WTC11 (cell line): ENCODE data around the gene NRF1. TPM values are rescaled to one million over a fixed set of nuclear protein-coding genes. Genes with fewer than 3 reads are reported as not detected.

Source experiments
- ATAC-seq: fragments of 200-7000 bp; cut with Tn5 transposase; 2 replicates; pipeline ENCODE4 v1.10.0; 2021; ENCODE audit warnings: mild to moderate bottlenecking, moderate library complexity
- CTCF ChIA-PET: fragments of 300-600 bp; sonication (Branson Sonifier 250); formaldehyde crosslinking; loops from one replicate; lab custom pipeline; 2021; ENCODE audit warnings: antibody characterized with exemption; lab: Charles Lee
- POLR2A ChIA-PET: fragments of 350-600 bp; sonication (Branson Sonifier 250); formaldehyde crosslinking; loops from one replicate; lab custom pipeline; 2021; ENCODE audit warnings: antibody characterized with exemption; lab: Charles Lee
- DNase-seq: peaks from one replicate; pipeline ENCODE4 v3.0.0; 2021; ENCODE audit warnings: low spot score
- H3K27ac Mint-ChIP-seq: 2 replicates; pipeline ENCODE4 v1.8.0; 2021; ENCODE audit warnings: mixed read lengths
- H3K27me3 Mint-ChIP-seq: 2 replicates; pipeline ENCODE4 v1.8.0; 2021; ENCODE audit warnings: low read depth, mild to moderate bottlenecking, moderate library complexity, mixed read lengths
- H3K36me3 Mint-ChIP-seq: 2 replicates; pipeline ENCODE4 v1.8.0; 2021; ENCODE audit warnings: mixed read lengths
- H3K4me1 Mint-ChIP-seq: 2 replicates; pipeline ENCODE4 v1.8.0; 2022; ENCODE audit warnings: mixed read lengths
- H3K4me3 Mint-ChIP-seq: 2 replicates; pipeline ENCODE4 v1.8.0; 2021; ENCODE audit warnings: mild to moderate bottlenecking, moderate library complexity, mixed read lengths
- H3K9me3 Mint-ChIP-seq: 2 replicates; pipeline ENCODE4 v1.8.0; 2021; ENCODE audit warnings: mixed read lengths
- CDX4 ChIP-seq: fragments of 250-450 bp; sonication (Bioruptor Pico); IDR thresholded peaks from 2 replicates; pipeline ENCODE4 v1.9.0; 2021; ENCODE audit warnings: moderate library complexity, mild to moderate bottlenecking, inconsistent platforms, borderline replicate concordance
- CREB1 ChIP-seq: sonication (generic); formaldehyde crosslinking; IDR thresholded peaks from 2 replicates; pipeline ENCODE4 v1.8.0; 2023; ENCODE audit warnings: mild to moderate bottlenecking, missing genetic modification reagents
- CTCF ChIP-seq: fragments of 200-600 bp; IDR thresholded peaks from 2 replicates; pipeline ENCODE4 v1.8.0; 2022; ENCODE audit warnings: antibody characterized with exemption
- ESRRA ChIP-seq: sonication (generic); formaldehyde crosslinking; IDR thresholded peaks from 2 replicates; pipeline ENCODE4 v1.8.1; 2022; ENCODE audit warnings: mild to moderate bottlenecking, missing genetic modification reagents, borderline replicate concordance
- ETV6 ChIP-seq: sonication (generic); formaldehyde crosslinking; IDR thresholded peaks from 2 replicates; pipeline ENCODE4 v1.8.1; 2022; ENCODE audit warnings: mild to moderate bottlenecking, missing genetic modification reagents
- GTF2I ChIP-seq: fragments of 250-450 bp; sonication (Bioruptor Pico); conservative IDR thresholded peaks from 2 replicates; pipeline ENCODE4 v1.4.0; 2021; ENCODE audit warnings: mild to moderate bottlenecking
- HMGA2 ChIP-seq: fragments of 250-450 bp; sonication (Bioruptor Pico); IDR thresholded peaks from 2 replicates; pipeline ENCODE4 v1.4.0; 2021; ENCODE audit warnings: mild to moderate bottlenecking, moderate library complexity
- MXD4 ChIP-seq: fragments of 250-450 bp; sonication (Bioruptor Pico); IDR thresholded peaks from 2 replicates; pipeline ENCODE4 v1.8.0; 2021; ENCODE audit warnings: mild to moderate bottlenecking, moderate library complexity, borderline replicate concordance
- RELA ChIP-seq: sonication (generic); formaldehyde crosslinking; IDR thresholded peaks from 2 replicates; pipeline ENCODE4 v1.8.1; 2022; ENCODE audit warnings: missing genetic modification reagents, mild to moderate bottlenecking, borderline replicate concordance
- STAT6 ChIP-seq: sonication (generic); formaldehyde crosslinking; conservative IDR thresholded peaks from 2 replicates; pipeline ENCODE4 v1.8.1; 2023; ENCODE audit warnings: mild to moderate bottlenecking, low read depth, missing genetic modification reagents, moderate library complexity
- TCF7 ChIP-seq: sonication (generic); formaldehyde crosslinking; IDR thresholded peaks from 2 replicates; pipeline ENCODE4 v1.8.0; 2022; ENCODE audit warnings: mild to moderate bottlenecking, low read depth, missing genetic modification reagents, moderate library complexity
- ZBTB21 ChIP-seq: sonication (generic); formaldehyde crosslinking; IDR thresholded peaks from 2 replicates; pipeline ENCODE4 v1.8.1; 2023; ENCODE audit warnings: mild to moderate bottlenecking, missing genetic modification reagents, borderline replicate concordance
- ZNF416 ChIP-seq: fragments of 250-450 bp; sonication (Bioruptor Pico); IDR thresholded peaks from 2 replicates; pipeline ENCODE4 v1.9.0; 2021; ENCODE audit warnings: mild to moderate bottlenecking, inconsistent platforms
- total RNA-seq: library from RNA; stranded (reverse); gene quantifications from 3 replicates; pipeline ENCODE4 v1.2.3, GENCODE V29; 2021
- TF ChIP-seq, protein P1 (sequence below): sonication (generic); formaldehyde crosslinking; IDR thresholded peaks from 2 replicates; pipeline ENCODE4 v1.8.1; 2023; ENCODE audit warnings: mild to moderate bottlenecking, missing genetic modification reagents
- TF ChIP-seq, protein P2 (sequence below): fragments of 250-450 bp; sonication (Bioruptor Pico); IDR thresholded peaks from 2 replicates; pipeline ENCODE4 v1.9.0; 2021; ENCODE audit warnings: mild to moderate bottlenecking
- TF ChIP-seq, protein P3 (sequence below): sonication (generic); formaldehyde crosslinking; IDR thresholded peaks from 2 replicates; pipeline ENCODE4 v1.8.1; 2023; ENCODE audit warnings: mild to moderate bottlenecking, moderate library complexity, missing genetic modification reagents

Gene NRF1
- total RNA-seq, 1 experiment from 2014 or later, result 16.4 TPM

DNA sequence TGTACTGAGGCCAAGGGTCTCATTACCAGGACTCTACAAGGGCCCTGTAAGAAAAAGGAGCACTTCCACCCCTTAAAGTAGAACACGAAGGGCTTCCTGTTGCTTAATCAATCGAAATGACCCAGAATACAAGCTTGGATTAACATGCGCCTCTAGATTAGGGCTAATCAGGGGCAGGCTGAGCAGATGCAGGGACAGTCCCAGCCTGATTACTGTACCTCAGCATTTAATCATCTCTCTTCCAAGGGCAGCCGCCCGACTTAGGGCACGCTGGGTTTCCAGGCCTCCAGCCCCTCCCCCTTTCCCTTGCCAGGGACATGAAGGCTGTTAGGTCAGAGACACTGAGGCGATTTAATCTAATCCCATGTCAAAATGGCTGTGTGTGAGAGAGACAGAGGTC is 138.6 kb downstream of the NRF1 start:
- ATAC-seq (no peak; the same call in 1 of the 2 replicates), DNase-seq (no peak)
- H3K27me3 Mint-ChIP-seq, result no peaks in the 10 kb centered on the region
- H3K4me1 Mint-ChIP-seq, result peaks cover 8% of the 10 kb centered on the region
- peaks cover 16% of the 10 kb centered on the region; the same call in 1 of the 2 replicates for H3K36me3 Mint-ChIP-seq
- H3K4me3 Mint-ChIP-seq, result no peak overlapping the region
- no peak overlapping the region for H3K27ac Mint-ChIP-seq
- TF ChIP-seq GTF2I (CRISPR knock-in tag), result no peak
- no peaks in the 10 kb centered on the region for H3K9me3 Mint-ChIP-seq
- POLR2A ChIA-PET, result no interaction called here
- CTCF ChIA-PET, result interaction anchor here (1.1 kb wide), 1 partner anchor 75 kb away, joined by 3 read pairs; no protein-coding TSS in a partner anchor

GRCh38 chr7:129750501-129750900 is 139.0 kb downstream of the NRF1 start:
- H3K4me1 Mint-ChIP-seq, result peaks cover 8% of the 10 kb centered on the region
- H3K27me3 Mint-ChIP-seq, result no peaks in the 10 kb centered on the region
- DNase-seq (no peak), ATAC-seq (no peak)
- ChIA-PET CTCF (interaction anchor here (1.1 kb wide), 1 partner anchor 74 kb away, joined by 3 read pairs; no protein-coding TSS in a partner anchor), POLR2A (no interaction called here)
- no peak overlapping the region; the same call in 1 of the 2 replicates for H3K27ac Mint-ChIP-seq
- no peak for TF ChIP-seq HMGA2 (CRISPR knock-in tag)
- no peak for TF ChIP-seq CDX4 (CRISPR knock-in tag)
- no peak for TF ChIP-seq CTCF
- TF ChIP-seq TCF7 (CRISPR knock-in tag), result no peak
- TF ChIP-seq ETV6 (CRISPR knock-in tag), result no peak
- no peak for TF ChIP-seq ZNF416
- no peak for TF ChIP-seq MXD4 (CRISPR knock-in tag)
- no peak for TF ChIP-seq RELA (CRISPR knock-in tag)
- TF ChIP-seq STAT6, result no peak
- TF ChIP-seq, protein P1, sequence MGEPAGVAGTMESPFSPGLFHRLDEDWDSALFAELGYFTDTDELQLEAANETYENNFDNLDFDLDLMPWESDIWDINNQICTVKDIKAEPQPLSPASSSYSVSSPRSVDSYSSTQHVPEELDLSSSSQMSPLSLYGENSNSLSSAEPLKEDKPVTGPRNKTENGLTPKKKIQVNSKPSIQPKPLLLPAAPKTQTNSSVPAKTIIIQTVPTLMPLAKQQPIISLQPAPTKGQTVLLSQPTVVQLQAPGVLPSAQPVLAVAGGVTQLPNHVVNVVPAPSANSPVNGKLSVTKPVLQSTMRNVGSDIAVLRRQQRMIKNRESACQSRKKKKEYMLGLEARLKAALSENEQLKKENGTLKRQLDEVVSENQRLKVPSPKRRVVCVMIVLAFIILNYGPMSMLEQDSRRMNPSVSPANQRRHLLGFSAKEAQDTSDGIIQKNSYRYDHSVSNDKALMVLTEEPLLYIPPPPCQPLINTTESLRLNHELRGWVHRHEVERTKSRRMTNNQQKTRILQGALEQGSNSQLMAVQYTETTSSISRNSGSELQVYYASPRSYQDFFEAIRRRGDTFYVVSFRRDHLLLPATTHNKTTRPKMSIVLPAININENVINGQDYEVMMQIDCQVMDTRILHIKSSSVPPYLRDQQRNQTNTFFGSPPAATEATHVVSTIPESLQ (CRISPR knock-in tag), result no peak
- TF ChIP-seq, protein P2, sequence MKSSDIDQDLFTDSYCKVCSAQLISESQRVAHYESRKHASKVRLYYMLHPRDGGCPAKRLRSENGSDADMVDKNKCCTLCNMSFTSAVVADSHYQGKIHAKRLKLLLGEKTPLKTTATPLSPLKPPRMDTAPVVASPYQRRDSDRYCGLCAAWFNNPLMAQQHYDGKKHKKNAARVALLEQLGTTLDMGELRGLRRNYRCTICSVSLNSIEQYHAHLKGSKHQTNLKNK (CRISPR knock-in tag), result no peak
- no peak for TF ChIP-seq ZBTB21 (CRISPR knock-in tag)
- no peaks in the 10 kb centered on the region for H3K9me3 Mint-ChIP-seq
- no peak overlapping the region for H3K4me3 Mint-ChIP-seq
- peaks cover 17% of the 10 kb centered on the region; the same call in 1 of the 2 replicates for H3K36me3 Mint-ChIP-seq

DNA sequence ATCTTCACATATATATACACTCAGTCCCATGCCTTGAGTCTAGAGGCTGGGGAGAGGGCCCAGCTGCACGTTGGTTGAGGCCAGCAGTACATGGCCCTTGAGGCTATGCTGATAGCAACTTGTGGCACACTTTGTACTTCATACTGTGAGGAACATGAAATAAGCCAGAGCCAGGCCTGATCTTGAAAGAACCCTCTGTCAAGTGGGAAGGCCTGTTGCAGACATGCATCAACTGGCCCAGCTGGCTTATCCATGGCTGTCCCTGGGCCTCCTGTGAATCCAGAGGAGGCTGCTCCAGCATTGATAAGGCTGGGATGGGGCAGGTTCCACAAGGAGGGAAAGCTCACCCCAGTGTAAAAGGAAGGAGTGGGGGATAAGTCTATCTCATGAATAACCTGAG is 140.4 kb downstream of the NRF1 start:
- Mint-ChIP-seq H3K27me3 (no peaks in the 10 kb centered on the region), H3K4me1 (peaks cover 20% of the 10 kb centered on the region), H3K36me3 (peaks cover 17% of the 10 kb centered on the region; the same call in 1 of the 2 replicates), H3K27ac (no peak overlapping the region), H3K9me3 (no peaks in the 10 kb centered on the region), H3K4me3 (no peak overlapping the region)
- DNase-seq, result no peak
- TF ChIP-seq ESRRA (CRISPR knock-in tag), result no peak
- TF ChIP-seq CREB1 (CRISPR knock-in tag), result no peak
- TF ChIP-seq, protein P3, sequence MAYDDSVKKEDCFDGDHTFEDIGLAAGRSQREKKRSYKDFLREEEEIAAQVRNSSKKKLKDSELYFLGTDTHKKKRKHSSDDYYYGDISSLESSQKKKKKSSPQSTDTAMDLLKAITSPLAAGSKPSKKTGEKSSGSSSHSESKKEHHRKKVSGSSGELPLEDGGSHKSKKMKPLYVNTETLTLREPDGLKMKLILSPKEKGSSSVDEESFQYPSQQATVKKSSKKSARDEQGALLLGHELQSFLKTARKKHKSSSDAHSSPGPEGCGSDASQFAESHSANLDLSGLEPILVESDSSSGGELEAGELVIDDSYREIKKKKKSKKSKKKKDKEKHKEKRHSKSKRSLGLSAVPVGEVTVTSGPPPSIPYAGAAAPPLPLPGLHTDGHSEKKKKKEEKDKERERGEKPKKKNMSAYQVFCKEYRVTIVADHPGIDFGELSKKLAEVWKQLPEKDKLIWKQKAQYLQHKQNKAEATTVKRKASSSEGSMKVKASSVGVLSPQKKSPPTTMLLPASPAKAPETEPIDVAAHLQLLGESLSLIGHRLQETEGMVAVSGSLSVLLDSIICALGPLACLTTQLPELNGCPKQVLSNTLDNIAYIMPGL (CRISPR knock-in tag), result no peak
- CTCF ChIA-PET, result no interaction called here
- ATAC-seq, result no peak
- POLR2A ChIA-PET, result no interaction called here
